Common myeloid progenitor, CD34-positive (primary cell): ENCODE results near the gene CCDC88A.
"Not testable (repeated sequence)": the region's sequence is repeated elsewhere in the genome, so short reads cannot be mapped to it uniquely, and the experiment has no call there.

ENCODE experiments used
- CTCF ChIA-PET: fragments of 350-600 bp; sonication (Branson Sonifier 250); formaldehyde crosslinking; loops from one replicate; lab custom pipeline; 2021; ENCODE audit warnings: antibody characterized with exemption; lab: Charles Lee
- POLR2A ChIA-PET: fragments of 350-600 bp; sonication (Branson Sonifier 250); formaldehyde crosslinking; loops from one replicate; lab custom pipeline; 2021; ENCODE audit warnings: antibody characterized with exemption; lab: Charles Lee
- DNase-seq, 3 donors: peaks; one replicate each; pipeline versions ENCODE4 v3.0.0 to v3.0.0-alpha.2; 2013
- H3K27ac ChIP-seq, 2 experiments: 1 replicate in 1 of 2; 2 replicates in 1 of 2; pipeline ENCODE4 v1.7.0; 2013; ENCODE audit warnings: inconsistent platforms in 2 of 2, low read length in 2 of 2, mild to moderate bottlenecking in 2 of 2, low read depth in 1 of 2, moderate library complexity in 1 of 2; ENCODE audit not compliant: severe bottlenecking in 2 of 2, insufficient read depth in 1 of 2, poor library complexity in 1 of 2
- H3K27me3 ChIP-seq, 5 experiments: replicated peaks in 2 of 5; 1 replicate in 3 of 5; 2 replicates in 2 of 5; pipeline versions ENCODE4 v1.6.1 to v1.7.0; 2013; ENCODE audit warnings: low read length in 4 of 5, mild to moderate bottlenecking in 2 of 5, moderate library complexity in 2 of 5, inconsistent platforms in 1 of 5; ENCODE audit not compliant: insufficient read depth in 5 of 5, control insufficient read depth in 4 of 5
- H3K36me3 ChIP-seq, 4 experiments: 1 replicate in 2 of 4; 2 replicates in 2 of 4; pipeline versions ENCODE4 v1.6.1 to v1.7.0; 2013; ENCODE audit warnings: low read length in 3 of 4, control low read depth in 1 of 4, mild to moderate bottlenecking in 1 of 4; ENCODE audit not compliant: control insufficient read depth in 4 of 4, insufficient read depth in 4 of 4
- H3K4me1 ChIP-seq, 4 experiments: 1 replicate in 3 of 4; 2 replicates in 1 of 4; pipeline versions ENCODE4 v1.6.1 to v1.7.1; 2013; ENCODE audit warnings: low read length in 3 of 4, mild to moderate bottlenecking in 3 of 4, control low read depth in 1 of 4, inconsistent platforms in 1 of 4, moderate library complexity in 1 of 4; ENCODE audit not compliant: control insufficient read depth in 4 of 4, insufficient read depth in 4 of 4; ENCODE audit errors: control extremely low read depth in 1 of 4
- H3K4me3 ChIP-seq, 7 experiments: 1 replicate in 4 of 7; 2 replicates in 3 of 7; pipeline versions ENCODE4 v1.5.1 to v1.7.0; 2013; ENCODE audit warnings: mild to moderate bottlenecking in 7 of 7, low read length in 6 of 7, moderate library complexity in 6 of 7, inconsistent platforms in 2 of 7, low read depth in 2 of 7, control low read depth in 1 of 7; ENCODE audit not compliant: insufficient read depth in 4 of 7, control insufficient read depth in 1 of 7; ENCODE audit errors: extremely low read depth in 1 of 7
- H3K9me3 ChIP-seq, 5 experiments: 1 replicate in 4 of 5; 2 replicates in 1 of 5; pipeline versions ENCODE4 v1.6.1 to v1.7.1; 2013; ENCODE audit warnings: low read length in 4 of 5, mild to moderate bottlenecking in 2 of 5, inconsistent platforms in 1 of 5, low read depth in 1 of 5, moderate library complexity in 1 of 5; ENCODE audit not compliant: control insufficient read depth in 4 of 5, insufficient read depth in 2 of 5; ENCODE audit errors: control extremely low read depth in 1 of 5
- WGBS: methylation state at CpG from one replicate; pipeline ENCODE4 v1.1.5; 2013; ENCODE audit not compliant: insufficient coverage; 5-methylcytosine and 5-hydroxymethylcytosine counted together

CCDC88A gene

GRCh38 chr2:55363636-55364035 is 56.0 kb downstream of the CCDC88A start:
- ChIA-PET CTCF (interaction anchor here (0.7 to 2.1 kb wide), 2 partner anchors 11 to 34 kb away, joined by 3 to 7 read pairs; no protein-coding TSS in a partner anchor), POLR2A (no interaction called here)
- no peaks in the 10 kb centered on the region for H3K9me3 ChIP-seq
- H3K27me3 ChIP-seq: no peaks in the 10 kb centered on the region
- no CpG with 5 or more reads among the region's 3 CpGs for WGBS
- H3K4me1 ChIP-seq: peaks cover 0 to 10% (median 4%) of the 10 kb centered on the region in 4 experiments
- peaks cover 6 to 23% (median 9%) of the 10 kb centered on the region in 4 experiments for H3K36me3 ChIP-seq
- H3K4me3 ChIP-seq: no peak overlapping the region
- no peak overlapping the region for H3K27ac ChIP-seq
- no peak for DNase-seq

GRCh38 chr2:55361465-55362189 is 58.0 kb downstream of the CCDC88A start:
- CTCF ChIA-PET: interaction anchor here (1.2 kb wide), 1 partner anchor 12 kb away, joined by 3 read pairs; no protein-coding TSS in a partner anchor
- H3K27me3 ChIP-seq: no peaks in the 10 kb centered on the region
- no peak for DNase-seq
- no peak overlapping the region for H3K27ac ChIP-seq
- no peak overlapping the region for H3K4me3 ChIP-seq
- peaks cover under 1 to 26% (median 8%) of the 10 kb centered on the region in 4 experiments for H3K36me3 ChIP-seq
- POLR2A ChIA-PET: no interaction called here
- peaks cover 0 to 10% (median 4%) of the 10 kb centered on the region in 4 experiments for H3K4me1 ChIP-seq
- no peaks in the 10 kb centered on the region for H3K9me3 ChIP-seq
- WGBS: 88% methylated on average over 4 of the region's 5 CpGs

- 100% methylated on average over 1 of the region's 1 CpG for WGBS
- H3K36me3 ChIP-seq: peaks cover 0 to 38% (median 20%) of the 10 kb centered on the region in 4 experiments
- H3K4me1 ChIP-seq: no peaks in the 10 kb centered on the region
- H3K27ac ChIP-seq: no peak overlapping the region
- DNase-seq: no peak
- ChIA-PET POLR2A (no interaction called here), CTCF (interaction anchor here (0.8 kb wide), 1 partner anchor 9 kb away, joined by 3 read pairs; no protein-coding TSS in a partner anchor)
- H3K27me3 ChIP-seq: no peaks in the 10 kb centered on the region
- H3K9me3 ChIP-seq: no peaks in the 10 kb centered on the region
- H3K4me3 ChIP-seq: no peak overlapping the region
Measured at GRCh38 chr2:55358451-55358850, 61.2 kb downstream of the CCDC88A start.

- DNase-seq: no peak
- 92% methylated on average over 2 of the region's 2 CpGs for WGBS
- CTCF ChIA-PET: no interaction called here
- H3K9me3 ChIP-seq: no peaks in the 10 kb centered on the region
- H3K4me3 ChIP-seq: no peak overlapping the region
- POLR2A ChIA-PET: no interaction called here
- no peak overlapping the region for H3K27ac ChIP-seq
- no peaks in the 10 kb centered on the region for H3K27me3 ChIP-seq
- H3K4me1 ChIP-seq: no peaks in the 10 kb centered on the region
- peaks cover 0 to 35% (median 21%) of the 10 kb centered on the region in 4 experiments for H3K36me3 ChIP-seq
Measured at GRCh38 chr2:55357927-55358326, 61.7 kb downstream of the CCDC88A start.

GRCh38 chr2:55357164-55357563 is 62.5 kb downstream of the CCDC88A start:
- H3K4me3 ChIP-seq: no peak overlapping the region
- H3K9me3 ChIP-seq: no peaks in the 10 kb centered on the region
- DNase-seq: no peak
- ChIA-PET CTCF (no interaction called here), POLR2A (interaction anchor here (0.6 kb wide), 1 partner anchor 32 kb away, joined by 5 read pairs; no protein-coding TSS in a partner anchor)
- H3K27ac ChIP-seq: no peak overlapping the region
- H3K4me1 ChIP-seq: no peaks in the 10 kb centered on the region
- peaks cover 0 to 34% (median 19%) of the 10 kb centered on the region in 4 experiments for H3K36me3 ChIP-seq
- H3K27me3 ChIP-seq: no peaks in the 10 kb centered on the region

- H3K9me3 ChIP-seq, H3K27me3 ChIP-seq, CTCF ChIA-PET, DNase-seq, POLR2A ChIA-PET, H3K4me1 ChIP-seq, H3K4me3 ChIP-seq, H3K27ac ChIP-seq: not testable (repeated sequence)
- 100% methylated on average over 2 of the region's 2 CpGs for WGBS
- peaks cover 0 to 44% (median 25%) of the 10 kb centered on the region in 4 experiments for H3K36me3 ChIP-seq
Measured at GRCh38 chr2:55356136-55356535, 63.5 kb downstream of the CCDC88A start.

- no peak overlapping the region for H3K27ac ChIP-seq
- DNase-seq: peak in 2 of 3 donors; percentile 28 to 60
Measured at GRCh38 chr2:55355451-55355850, 64.2 kb downstream of the CCDC88A start.

More at GRCh38 chr2:55355451-55355850, 64.2 kb downstream of the CCDC88A start:
- 100% methylated on average over 3 of the region's 4 CpGs for WGBS
- ChIA-PET CTCF (no interaction called here), POLR2A (no interaction called here)
- H3K9me3 ChIP-seq: peaks cover 0 to 4% (median 3%) of the 10 kb centered on the region in 5 experiments
- H3K4me3 ChIP-seq: no peak overlapping the region
- peaks cover 2 to 46% (median 24%) of the 10 kb centered on the region in 4 experiments for H3K36me3 ChIP-seq
- H3K27me3 ChIP-seq: no peaks in the 10 kb centered on the region
- no peaks in the 10 kb centered on the region for H3K4me1 ChIP-seq
